RCC 7860 (cell line): ENCODE measurements around the gene NDST1.

Experiments used
- DNase-seq: peaks from one replicate; pipeline ENCODE4 v3.0.0-alpha.2; 2015; ENCODE audit warnings: low spot score
- FAIRE-seq: peaks from 2 replicates; lab custom pipeline; 2012; peaks lifted over from hg19 to GRCh38; lab: Jason Lieb, UNC

The NDST1 gene

GRCh38 chr5:150583541-150584225 lies 75.8 kb downstream of the NDST1 start:
- no peak for DNase-seq
- FAIRE-seq: no peak

DNA sequence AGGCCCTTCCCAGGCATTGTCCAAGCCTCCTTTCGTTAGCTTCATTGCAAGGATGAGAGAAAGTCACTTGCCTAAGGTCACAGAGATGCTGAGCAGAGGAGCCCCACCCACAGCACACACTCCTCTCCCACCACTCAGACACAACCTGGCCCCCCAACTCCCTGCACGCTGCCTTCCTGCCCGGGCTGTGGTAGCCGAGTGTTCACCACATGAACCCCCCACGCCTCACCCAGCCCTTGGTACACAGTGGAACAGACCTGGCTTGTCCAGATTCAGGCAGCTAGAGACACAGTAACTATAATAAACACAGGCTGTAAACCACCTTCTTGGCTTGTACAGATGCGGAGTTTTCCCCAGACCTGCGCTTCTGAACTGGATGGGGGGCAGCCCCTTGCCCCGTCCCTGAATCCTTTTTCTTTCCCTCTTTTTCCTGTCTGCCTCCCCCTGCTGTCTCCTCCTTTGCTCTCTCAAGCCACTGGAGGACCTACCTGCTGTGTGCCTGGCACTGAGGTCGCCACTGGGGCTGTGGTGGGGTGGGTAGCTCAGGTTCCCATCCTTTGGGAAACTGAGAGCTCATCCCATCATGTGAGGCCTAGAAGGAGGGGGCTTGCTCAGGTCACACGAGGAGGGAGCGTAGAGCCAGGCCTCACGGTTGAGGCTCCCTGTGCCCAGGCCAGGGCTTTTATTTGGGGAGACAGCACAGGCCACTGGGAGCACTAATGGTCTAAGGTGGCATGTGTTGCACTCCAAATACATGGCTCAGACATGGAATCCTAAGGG lies 76.8 kb downstream of the NDST1 start:
- DNase-seq (no peak), FAIRE-seq (no peak)

GRCh38 chr5:150585781-150586341 lies 77.9 kb downstream of the NDST1 start:
- FAIRE-seq (no peak), DNase-seq (no peak)

- no peak for DNase-seq
- no peak for FAIRE-seq
These were observed 79.1 kb downstream of the NDST1 start for GRCh38 chr5:150587016-150587415.

DNA sequence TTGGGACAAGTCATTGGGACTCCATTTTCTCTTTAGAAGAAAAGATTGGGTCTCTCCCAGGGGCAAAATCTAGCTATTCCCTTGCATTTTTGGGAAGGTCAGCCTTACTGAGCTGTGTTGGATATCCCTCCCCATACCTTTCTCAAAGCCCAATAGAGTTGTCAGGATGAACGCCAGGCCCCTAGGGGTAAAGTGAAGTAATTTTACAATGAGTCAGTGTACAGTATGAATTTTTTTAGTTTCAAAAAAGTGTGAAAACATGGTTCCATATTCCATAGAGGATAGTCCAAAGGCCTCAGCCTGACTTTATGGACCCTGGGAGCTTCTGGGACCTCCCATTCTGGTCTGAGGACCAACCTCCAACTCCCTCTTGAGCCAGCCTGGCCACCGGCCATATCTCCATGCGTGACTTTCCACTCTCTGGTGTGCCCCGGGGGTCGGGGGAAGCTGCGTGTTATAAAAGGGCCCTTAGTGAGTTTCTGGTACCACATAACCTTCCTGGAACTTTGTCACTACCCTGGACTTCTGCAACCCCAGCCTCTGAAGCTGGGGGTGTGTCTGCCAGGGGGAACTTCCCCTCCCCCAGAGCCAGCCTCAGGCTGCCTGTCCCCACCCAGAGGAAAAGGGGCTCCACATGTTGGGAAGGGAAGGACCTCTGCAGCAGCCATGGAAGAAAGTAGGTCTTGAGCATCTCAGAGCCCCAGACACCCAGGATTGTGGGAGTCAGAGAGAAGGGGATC lies 80.1 kb downstream of the NDST1 start:
- no peak for FAIRE-seq

DNA sequence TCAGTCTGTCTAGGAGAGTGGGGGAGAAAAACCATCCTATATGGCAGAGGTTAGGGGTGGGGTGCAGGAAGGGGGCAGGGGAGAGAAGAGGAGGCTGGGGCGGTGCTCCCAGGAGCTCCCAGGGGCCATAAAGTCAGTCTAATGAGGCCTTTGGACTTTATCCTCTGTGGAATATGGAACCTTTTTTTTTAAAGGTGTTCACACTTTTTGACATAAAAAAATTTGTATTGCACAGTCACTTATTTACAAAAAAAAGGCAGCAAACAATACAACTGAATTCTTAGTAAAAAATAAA lies 80.6 kb downstream of the NDST1 start:
- FAIRE-seq (no peak), DNase-seq (no peak)

More for the DNA sequence above, 80.1 kb downstream of the NDST1 start:
- DNase-seq: no peak

DNA sequence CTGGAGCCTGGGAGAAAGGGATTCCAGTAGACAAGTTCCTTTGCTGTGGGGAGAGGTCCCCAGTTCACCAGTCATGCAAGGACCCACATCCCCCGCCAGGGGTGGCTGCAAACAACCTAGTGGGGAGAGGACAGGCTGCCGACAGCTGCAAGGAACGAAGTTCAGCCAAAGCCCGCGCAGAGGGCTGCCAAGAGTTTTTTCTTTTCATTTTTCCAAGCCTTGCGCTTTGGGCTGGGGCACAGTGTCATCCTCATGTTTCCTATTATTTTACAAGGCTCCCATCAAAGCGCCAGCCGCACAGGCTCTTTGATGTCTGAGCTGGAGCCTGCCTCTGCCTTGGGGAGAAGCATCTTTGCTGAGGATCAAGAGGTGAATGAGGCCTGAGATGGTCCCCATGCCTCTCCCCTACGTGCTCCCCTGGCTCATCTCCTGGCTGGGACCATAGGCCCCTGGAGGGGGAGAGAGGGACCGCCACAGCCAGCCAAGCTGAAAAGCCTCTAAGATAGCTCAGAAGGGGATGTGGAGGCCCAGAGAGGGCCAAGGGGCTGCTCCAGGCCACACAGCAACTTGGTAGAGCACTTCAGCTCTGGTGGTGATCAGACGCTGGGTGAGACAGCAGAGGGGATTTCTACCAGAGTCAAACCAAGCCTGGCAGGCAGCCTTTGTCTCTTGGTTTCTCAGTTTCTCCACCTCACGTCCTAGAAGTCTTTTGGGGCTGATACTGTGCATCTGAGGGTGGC lies 82.1 kb downstream of the NDST1 start:
- DNase-seq (no peak), FAIRE-seq (no peak)

DNA sequence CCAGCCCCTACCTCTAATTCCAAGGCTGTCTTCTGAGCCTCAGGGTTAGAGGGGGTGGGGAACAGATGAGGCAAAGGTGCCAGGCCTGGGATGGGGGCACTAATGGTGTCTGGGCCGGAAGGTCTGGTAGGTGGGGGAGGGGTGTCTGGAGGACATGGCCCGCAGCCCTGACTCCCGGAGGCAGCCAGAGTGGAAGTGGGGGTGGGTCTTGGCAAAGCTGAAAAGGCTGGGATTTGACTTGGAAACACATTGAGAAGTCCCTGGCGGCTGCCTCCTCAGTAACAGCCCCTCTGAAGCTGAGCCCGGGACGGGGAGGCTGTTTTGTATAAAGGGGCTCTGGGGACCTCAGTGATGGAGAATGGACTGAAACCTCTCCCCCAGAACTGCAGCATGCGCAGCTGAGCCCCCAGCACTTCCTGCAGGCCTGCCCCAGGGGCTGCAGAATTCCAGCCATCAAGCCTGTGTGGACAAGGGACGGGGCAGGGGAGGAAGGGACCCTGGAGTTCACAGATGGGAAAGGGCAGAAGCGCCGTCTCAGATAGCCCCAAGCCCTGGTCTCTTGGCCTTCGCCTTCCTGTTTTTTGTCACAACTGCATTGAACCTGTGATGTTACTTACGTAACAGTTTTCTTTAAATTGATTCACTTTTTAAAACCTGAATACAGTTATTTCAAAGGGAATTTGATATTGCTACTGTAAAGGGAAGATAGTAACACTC lies 83.2 kb downstream of the NDST1 start:
- no peak for DNase-seq
- FAIRE-seq: no peak

DNA sequence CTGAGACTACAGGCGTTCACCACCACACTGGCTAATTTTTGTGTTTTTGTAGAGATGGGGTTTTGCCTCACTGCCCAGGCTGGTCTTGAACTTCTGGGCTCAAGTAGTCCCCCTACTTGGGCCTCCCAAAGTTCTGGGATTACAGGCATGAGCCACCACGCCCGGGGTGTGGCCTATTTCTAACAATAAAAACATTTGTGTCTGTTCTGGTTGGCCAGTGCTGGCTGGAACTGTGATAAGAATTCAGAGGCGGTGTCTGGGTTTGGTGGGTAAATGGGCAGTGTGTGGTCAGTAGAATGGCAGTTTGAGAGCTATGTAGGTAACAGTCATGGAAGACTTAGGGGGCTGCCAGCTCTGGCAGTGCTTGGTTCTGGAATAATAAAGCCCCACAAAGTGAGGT lies 85.7 kb downstream of the NDST1 start:
- FAIRE-seq: no peak
- no peak for DNase-seq

DNA sequence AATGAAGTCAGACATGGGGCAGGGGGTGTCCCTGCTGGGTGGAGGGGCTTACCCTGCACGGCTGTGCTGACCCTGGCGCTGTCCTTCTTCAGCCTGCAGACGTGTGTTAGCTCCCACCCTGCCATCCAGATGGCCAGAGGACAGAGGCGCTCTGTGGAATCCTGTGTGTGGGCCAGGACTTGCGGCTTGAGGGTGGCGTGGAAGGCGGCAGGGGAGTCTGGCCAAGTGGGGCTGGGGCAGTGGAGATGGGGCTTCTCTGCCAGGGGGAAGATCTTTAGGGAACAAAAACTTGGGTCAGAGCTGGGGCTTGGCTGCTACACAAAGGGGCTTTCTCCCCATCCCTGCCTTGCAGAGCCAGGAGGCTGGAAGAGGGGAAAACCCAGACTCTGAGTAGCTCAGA lies 86.1 kb downstream of the NDST1 start:
- DNase-seq: no peak
- no peak for FAIRE-seq

DNA sequence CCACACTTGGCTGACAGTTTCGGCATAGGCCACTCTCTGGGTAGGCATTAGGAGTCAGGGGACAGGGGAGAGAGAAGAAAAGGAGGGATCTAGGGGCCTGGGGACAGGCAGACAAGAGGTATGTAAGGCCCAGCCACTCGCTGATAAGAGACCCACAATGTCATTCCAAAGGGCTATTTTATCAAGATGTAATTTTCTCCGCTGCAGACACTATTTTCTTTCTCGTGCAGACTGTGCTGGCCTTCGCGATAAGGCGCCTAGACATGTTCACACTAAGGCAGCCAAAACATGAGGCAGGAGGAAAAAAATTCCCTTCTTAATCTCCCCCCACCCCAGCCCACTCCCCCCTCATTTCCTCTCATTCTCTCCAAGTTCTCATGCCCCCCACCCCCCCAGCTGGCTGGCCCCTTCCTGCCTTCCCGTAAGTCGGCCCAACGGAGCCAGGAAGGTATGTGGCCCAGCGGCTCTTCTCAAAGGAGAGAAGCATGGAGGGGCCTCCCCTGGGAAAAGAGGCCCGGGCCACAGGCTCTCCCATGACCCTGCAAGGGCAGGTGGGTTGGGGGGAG lies 87.6 kb downstream of the NDST1 start:
- FAIRE-seq (no peak), DNase-seq (no peak)

DNA sequence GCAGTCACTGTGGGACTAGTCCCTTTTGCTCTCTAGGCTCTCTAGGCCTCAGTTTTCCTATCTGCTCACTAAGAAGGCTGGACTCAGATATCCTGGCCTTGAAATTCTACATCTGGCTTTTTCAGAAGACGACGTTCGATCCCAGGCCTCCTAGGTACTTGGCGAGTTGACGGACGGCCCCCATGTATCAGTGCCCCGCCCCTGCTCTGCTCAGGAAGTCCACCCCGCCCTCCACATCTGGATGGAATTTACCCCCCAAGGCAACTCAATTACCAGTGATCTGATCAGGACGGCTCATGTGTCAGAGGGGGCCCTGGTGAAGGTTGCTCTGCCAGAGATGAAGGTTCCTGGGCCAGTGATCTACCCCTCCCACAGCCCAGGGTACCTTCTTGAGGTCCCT lies 88.4 kb downstream of the NDST1 start:
- FAIRE-seq (no peak), DNase-seq (no peak)

- FAIRE-seq: no peak
- DNase-seq: no peak
These were observed 88.9 kb downstream of the NDST1 start for GRCh38 chr5:150596826-150597225.

DNA sequence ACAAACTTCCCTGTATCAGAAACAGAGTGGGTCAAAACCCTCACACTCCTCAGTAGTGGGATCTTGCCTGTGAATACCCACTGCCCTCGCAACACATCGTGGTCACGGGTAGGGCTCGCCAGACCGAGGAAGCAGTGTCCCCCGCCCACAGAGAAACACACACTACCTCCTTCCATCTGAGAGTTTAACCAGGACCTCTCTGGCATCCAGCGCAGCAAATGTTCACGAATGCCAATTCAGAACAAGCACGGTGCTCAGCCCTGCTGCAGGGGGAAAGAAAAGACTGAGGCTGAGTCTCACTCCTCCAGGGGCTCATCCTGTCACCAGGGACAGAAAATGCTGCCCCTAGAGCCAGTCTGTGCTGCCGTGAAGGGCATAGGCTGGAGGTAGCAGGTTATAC lies 90.1 kb downstream of the NDST1 start:
- FAIRE-seq (no peak), DNase-seq (no peak)

DNA sequence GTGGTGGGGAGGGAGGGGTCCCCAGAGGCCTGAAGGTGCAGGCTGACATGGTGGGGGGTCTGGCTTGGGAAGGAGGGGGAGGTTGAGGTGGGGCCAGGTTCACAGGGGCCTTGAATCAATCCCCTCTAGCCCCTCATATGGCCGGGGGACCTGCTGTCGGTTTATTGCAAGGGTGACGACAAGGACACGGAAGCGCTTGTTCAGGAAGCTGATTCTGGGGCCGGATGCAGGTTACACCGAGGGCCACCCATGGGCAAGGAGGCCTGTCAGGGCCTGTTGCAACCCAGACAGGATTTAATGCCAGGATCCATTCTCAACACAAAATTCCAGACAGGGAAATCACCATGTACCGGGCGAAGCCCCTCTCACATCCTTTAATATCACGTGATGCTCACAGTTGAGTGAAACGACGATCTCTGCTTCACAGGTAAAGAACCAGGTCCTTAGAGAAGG lies 90.9 kb downstream of the NDST1 start:
- FAIRE-seq (no peak), DNase-seq (no peak)

- FAIRE-seq: no peak
- DNase-seq: no peak
These were observed 91.3 kb downstream of the NDST1 start for GRCh38 chr5:150599281-150599680.

GRCh38 chr5:150599917-150600511 lies 92.1 kb downstream of the NDST1 start:
- no peak for FAIRE-seq

GRCh38 chr5:150600616-150601490 lies 92.9 kb downstream of the NDST1 start:
- FAIRE-seq (no peak), DNase-seq (no peak)

More at GRCh38 chr5:150599917-150600511, 92.1 kb downstream of the NDST1 start:
- DNase-seq: peak; percentile 72
